Esophagus (tissue), 2 donors: ENCODE results near the gene ZNF248. TPM values are rescaled to one million over a fixed set of nuclear protein-coding genes. Genes with fewer than 3 reads are reported as not detected.

Experiments
- H3K27ac ChIP-seq, 2 donors: one replicate each; pipeline ENCODE4 v1.5.1; 2013; ENCODE audit warnings: low read depth in 2 of 2, mild to moderate bottlenecking in 2 of 2, inconsistent platforms in 1 of 2, low read length in 1 of 2, moderate library complexity in 1 of 2
- H3K27me3 ChIP-seq, 2 donors: one replicate each; pipeline ENCODE4 v1.6.1; 2013; ENCODE audit warnings: low read length in 2 of 2, control low read depth in 1 of 2, mild to moderate bottlenecking in 1 of 2; ENCODE audit not compliant: insufficient read depth in 2 of 2, control insufficient read depth in 1 of 2
- H3K36me3 ChIP-seq, 2 donors: one replicate each; pipeline ENCODE4 v1.6.1; 2013; ENCODE audit warnings: low read length in 1 of 2; ENCODE audit not compliant: control insufficient read depth in 2 of 2, insufficient read depth in 2 of 2
- H3K4me1 ChIP-seq, 2 donors: one replicate each; pipeline ENCODE4 v1.6.1; 2013; ENCODE audit warnings: low read length in 1 of 2; ENCODE audit not compliant: control insufficient read depth in 2 of 2, insufficient read depth in 2 of 2
- H3K4me3 ChIP-seq, 2 donors: one replicate each; pipeline ENCODE4 v1.5.1; 2013; ENCODE audit warnings: low read length in 2 of 2, mild to moderate bottlenecking in 2 of 2, low read depth in 1 of 2, moderate library complexity in 1 of 2
- H3K9me3 ChIP-seq, 2 donors: one replicate each; pipeline ENCODE4 v1.6.1; 2013; ENCODE audit warnings: mild to moderate bottlenecking in 2 of 2, low read depth in 1 of 2, low read length in 1 of 2, moderate library complexity in 1 of 2; ENCODE audit not compliant: control insufficient read depth in 2 of 2, insufficient read depth in 1 of 2
- WGBS, 2 donors: extraction: QIAGEN DNeasy Blood & Tissue Kit; methylation state at CpG; one replicate each; pipeline ENCODE4 v1.1.7; 2013; 5-methylcytosine and 5-hydroxymethylcytosine counted together
- polyA plus RNA-seq, 2 donors: library from polyadenylated mRNA; stranded (reverse); fragments of 200-250 nt; gene quantifications; one replicate each; pipeline ENCODE4 v1.2.3, GENCODE V29; 2013
- donor health status: healthy with polysubstance abuse.
- donor health status: Bipolar disorder and iron deficiency.

ZNF248 gene
- polyA plus RNA-seq, 2 donors, result 2.9 to 4.0 TPM

DNA sequence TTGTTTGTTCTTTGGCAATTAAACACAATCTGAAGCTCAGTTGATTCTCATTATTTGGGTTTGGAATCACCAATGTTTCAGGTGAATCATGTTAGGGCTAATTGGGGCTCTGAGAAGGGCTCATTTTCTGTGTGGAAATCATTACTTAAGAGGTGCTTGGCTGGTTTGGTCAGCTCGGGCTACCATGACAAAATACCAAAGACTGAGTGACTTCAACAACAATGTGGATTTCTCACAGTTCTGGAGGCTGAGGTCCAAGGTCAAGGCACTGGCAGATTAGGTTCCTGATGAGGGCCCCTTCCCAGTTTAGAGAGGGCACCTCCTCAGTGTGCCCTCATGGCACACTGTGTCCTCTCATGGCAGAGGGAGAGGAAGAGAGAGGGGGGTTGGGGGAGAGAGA lies 121.3 kb downstream of the ZNF248 start:
- WGBS, 2 donors, result 32 to 39% methylated on average over 1 of the region's 1 CpG
- Histone ChIP-seq H3K27me3 (peaks cover 0 to 2% of the 10 kb centered on the region in 2 donors), H3K36me3 (no peaks in the 10 kb centered on the region), H3K4me3 (no peak overlapping the region), H3K9me3 (peaks cover 0 to 7% of the 10 kb centered on the region in 2 donors), H3K4me1 (no peaks in the 10 kb centered on the region), H3K27ac (no peak overlapping the region)

DNA sequence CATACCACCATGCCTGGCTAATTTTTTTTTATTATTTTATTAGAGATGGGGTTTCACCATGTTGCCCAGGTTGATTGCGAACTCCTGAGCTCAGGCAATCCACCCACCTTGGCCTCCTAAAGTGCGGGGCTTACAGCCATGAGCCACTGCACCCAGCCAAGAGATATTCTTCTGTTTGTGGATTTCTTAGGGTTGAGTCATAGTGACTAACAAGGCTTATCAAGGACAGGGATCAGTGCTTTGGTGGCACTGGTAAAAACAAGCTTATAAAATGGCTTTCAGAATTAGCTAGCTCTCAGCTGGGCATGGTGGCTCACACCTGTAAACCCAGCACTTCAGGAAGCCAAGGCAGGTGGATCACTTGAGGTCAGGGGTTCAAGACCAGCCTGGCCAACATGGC lies 122.4 kb downstream of the ZNF248 start:
- H3K27me3 ChIP-seq, result peaks cover 0 to 2% of the 10 kb centered on the region in 2 donors
- WGBS, 2 donors, result 80 to 82% methylated on average over 2 of the region's 2 CpGs
- peaks cover 0 to 7% of the 10 kb centered on the region in 2 donors for H3K9me3 ChIP-seq
- no peak overlapping the region for H3K27ac ChIP-seq
- H3K36me3 ChIP-seq, result no peaks in the 10 kb centered on the region
- no peaks in the 10 kb centered on the region for H3K4me1 ChIP-seq
- no peak overlapping the region for H3K4me3 ChIP-seq

Other genes with a start within 250 kb of the ZNF248 start
- 1 to 10 TPM; 1.7 to 2.0 TPM for gene ZNF25, start 119.0 kb upstream of the ZNF248 start, polyA plus RNA-seq
- gene ZNF33A, start 153.1 kb upstream of the ZNF248 start, polyA plus RNA-seq, result 1 to 10 TPM; 7.4 to 8.3 TPM
- gene ZNF37A, start 236.7 kb upstream of the ZNF248 start, polyA plus RNA-seq, result 1 to 10 TPM; 2.8 to 3.9 TPM